Uterus (tissue), 2 donors: Measurements from ENCODE around the gene BMP10.

ENCODE experiments used
- CTCF ChIP-seq, 4 experiments: fragments of 200-600 bp in 2 of 4; fragments of 450-650 bp in 2 of 4; sonication (generic) in 2 of 4; IDR thresholded peaks; one replicate each; pipeline ENCODE4 v1.5.1; 2016 to 2019; ENCODE audit warnings: antibody characterized with exemption in 4 of 4, mild to moderate bottlenecking in 2 of 4, moderate library complexity in 1 of 4
- POLR2A ChIP-seq, 2 donors: fragments of 450-650 bp; IDR thresholded peaks; one replicate each; pipeline ENCODE4 v1.6.1; 2016; ENCODE audit warnings: antibody characterized with exemption in 2 of 2, mild to moderate bottlenecking in 1 of 2, moderate library complexity in 1 of 2

GRCh38 chr2:68835621-68836020 lies 35.6 kb downstream of the BMP10 start:
- TF ChIP-seq CTCF (IDR thresholded peaks at IDR 0.05) (no peak), POLR2A (IDR thresholded peaks at IDR 0.05) (no peak)
